ENCODE measurements around the gene PPP4R3A. TPM values are rescaled to one million over a fixed set of nuclear protein-coding genes. Genes with fewer than 3 reads are reported as not detected.
"Not testable (repeated sequence)": the region's sequence is repeated elsewhere in the genome, so short reads cannot be mapped to it uniquely, and the experiment has no call there.

Gene PPP4R3A
- total RNA-seq, 1 donor from 2014 or later, result 35.2 TPM

DNA sequence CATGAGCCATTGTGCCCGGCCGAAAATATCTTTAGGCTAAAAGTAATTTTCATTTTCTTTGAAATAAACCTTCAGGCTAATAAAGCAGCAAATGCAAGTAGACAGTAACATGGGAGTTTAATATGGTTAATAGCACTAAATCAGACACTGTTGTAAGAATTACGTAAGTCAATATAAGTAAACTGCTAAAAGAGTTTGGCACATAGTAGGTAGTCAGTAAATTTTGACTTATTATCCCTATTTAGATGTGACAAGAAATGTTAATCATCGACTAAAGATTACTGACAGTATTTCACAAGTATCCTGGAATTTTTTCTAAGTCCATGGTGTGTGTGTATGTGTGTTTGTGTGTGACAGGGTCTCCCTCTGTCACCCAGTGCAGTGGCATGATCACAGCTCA lies 3.9 kb downstream of the PPP4R3A start:
- no peak for DNase-seq (ENCODE audit: low spot score)
- ATAC-seq, result no peak

DNA sequence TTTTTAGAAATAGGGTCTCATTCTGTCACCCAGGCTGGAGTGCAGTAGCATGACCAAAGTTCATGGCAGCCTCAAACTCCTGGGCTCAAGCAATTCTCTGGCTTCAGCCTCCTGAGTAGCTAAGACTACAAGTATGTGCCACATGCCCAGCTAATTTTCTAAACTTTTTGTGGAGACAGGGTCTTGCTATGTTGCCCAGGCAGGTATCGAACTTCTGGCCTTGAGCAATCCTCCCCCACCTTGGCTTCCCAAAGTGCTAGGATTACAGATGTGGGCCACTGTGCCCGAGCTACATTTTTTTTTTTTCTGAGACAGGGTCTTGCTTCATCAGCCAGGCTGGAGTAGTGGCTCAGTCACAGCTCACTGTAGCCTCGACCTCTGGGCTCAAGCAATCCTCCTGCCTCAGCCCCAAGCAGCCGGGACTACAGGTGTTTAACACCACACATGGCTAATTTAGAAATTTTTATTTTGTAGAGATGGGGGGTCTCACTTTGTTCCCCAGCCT lies 7.1 kb downstream of the PPP4R3A start:
- ATAC-seq, result peak; percentile 9
- DNase-seq (ENCODE audit: low spot score), result no peak

DNA sequence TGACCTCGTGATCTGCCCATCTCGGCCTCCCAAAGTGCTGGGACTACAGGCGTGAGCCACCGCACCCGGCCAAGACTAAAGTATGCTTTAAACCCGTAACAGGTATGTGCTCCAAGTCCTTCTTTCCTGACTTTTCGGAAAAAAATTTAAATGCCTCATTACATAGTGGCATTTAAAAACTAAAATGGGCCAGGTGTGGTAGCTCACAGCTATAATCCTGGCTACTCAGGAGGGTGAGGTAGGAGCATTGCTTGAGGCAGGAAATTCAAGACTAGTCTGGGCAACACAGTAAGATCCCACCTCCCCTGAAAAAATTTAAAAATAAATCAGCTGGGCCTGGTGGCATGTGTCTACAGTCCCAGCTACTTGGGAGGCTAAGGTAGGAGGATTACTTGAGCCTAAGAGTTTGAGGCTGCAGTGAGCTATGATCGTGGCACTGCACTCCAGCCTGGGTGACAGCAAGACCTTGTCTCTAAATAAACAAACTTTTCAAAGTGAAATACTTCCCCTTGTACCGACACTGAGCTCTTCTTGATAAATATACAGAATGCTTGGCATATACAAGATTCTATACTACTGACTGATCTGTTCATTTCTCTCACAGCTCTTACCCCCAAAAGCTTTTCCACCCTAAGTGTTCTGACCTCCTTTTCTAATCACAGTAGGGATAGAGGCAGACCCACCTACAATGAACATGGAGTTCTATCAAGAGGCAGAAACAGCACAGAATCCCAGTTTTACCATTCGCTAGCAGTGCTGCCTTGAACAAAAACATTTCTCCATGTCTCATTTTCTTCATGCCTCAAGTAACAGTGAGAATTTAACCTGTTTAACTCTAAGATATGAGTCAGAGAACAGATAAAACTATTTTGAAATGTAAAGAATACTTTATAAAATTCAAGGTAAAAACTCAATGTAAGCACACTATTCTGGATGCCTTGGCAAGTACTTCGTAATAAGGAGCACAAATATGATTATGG lies 7.9 kb downstream of the PPP4R3A start:
- ATAC-seq (no peak), DNase-seq (ENCODE audit: low spot score) (no peak)

DNA sequence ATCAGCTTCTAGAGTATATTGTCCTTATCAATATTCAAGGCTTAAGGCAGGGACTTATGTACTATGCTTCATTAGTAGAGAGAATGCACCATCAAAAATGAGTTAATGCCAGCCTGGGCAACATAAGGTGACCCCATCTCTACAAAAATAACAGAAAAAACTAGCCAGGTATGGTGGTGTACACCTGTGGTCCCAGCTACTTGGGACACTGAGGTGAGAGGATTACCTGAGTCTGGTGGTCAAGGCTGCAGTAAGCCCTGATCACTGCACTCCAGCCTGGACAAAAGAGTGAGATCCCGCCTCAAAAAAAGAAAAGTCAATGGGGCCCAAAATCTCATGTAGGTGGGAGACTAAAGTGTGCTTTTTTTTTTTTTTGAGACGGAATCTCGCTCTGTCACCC lies 8.8 kb downstream of the PPP4R3A start:
- DNase-seq (ENCODE audit: low spot score), result no peak
- no peak for ATAC-seq

DNA sequence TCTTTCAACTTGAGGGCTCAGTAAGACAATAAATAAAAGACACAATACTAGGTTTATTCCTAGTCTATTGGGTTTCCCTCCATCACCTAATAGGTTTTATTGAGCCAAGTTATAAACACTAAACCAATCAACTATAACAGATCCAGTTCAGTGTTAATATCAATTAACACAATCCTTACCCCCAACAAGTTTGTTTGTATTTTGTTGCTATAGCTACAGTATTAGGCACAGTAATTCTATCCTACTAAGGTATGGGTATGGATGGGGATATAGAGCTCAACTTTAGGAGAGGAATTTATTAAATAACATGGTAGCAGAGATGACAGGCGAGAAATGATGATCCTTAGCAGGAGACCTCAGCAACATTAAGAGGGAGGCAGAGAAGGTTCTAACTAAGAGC lies 13.3 kb downstream of the PPP4R3A start:
- DNase-seq (ENCODE audit: low spot score), result no peak
- peak; percentile 50 for ATAC-seq

DNA sequence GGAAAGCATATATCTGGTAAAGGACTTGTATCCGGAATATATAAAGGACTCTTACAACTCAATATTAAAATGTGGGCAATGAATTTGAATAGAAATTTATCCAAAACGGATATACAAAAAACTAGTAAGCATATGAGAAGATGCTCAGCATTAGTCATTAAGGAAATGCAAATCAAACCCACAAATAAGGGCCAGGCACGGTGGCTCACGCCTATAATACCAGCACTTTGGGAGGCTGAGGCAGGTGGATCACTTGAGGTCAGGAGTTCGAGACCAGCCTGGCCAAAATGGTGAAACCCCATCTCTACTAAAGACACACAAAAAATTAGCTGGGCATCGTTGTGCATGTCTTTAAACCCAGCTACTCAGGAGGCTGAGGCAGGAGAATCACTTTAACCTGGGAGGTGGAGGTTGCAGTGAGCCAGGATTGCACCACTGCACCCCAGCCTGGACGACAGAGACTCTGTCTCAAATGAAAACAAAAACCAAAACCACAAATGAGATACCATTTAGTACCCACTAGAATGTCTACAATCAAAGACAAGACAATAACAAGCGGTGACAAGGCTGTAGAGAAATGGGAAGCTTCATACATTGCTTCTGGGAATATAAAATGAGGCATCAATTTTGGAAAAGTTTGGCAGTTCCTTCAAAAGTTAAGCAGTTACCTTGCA lies 15.6 kb downstream of the PPP4R3A start:
- not testable (repeated sequence) for DNase-seq (ENCODE audit: low spot score); ATAC-seq

DNA sequence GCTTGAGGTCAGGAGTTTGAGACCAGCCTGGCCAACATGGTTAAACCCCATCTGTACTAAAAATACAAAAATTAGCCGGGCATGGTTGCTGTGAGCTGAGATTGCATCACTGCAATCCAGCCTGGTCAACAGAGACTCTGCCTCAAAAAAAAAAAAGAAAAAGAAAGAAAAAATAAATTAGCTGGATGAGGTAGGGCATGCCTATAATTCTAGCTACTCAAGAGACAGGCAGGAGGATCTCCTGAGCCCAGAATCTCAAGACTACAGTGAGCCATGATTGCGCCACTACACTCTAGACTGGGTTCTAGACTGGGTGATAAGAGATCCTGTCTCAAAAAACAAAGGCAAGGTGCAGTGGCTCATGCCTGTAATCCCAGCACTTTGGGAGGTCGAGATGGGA lies 16.9 kb downstream of the PPP4R3A start:
- no peak for DNase-seq (ENCODE audit: low spot score)
- ATAC-seq, result peak; percentile 53

DNA sequence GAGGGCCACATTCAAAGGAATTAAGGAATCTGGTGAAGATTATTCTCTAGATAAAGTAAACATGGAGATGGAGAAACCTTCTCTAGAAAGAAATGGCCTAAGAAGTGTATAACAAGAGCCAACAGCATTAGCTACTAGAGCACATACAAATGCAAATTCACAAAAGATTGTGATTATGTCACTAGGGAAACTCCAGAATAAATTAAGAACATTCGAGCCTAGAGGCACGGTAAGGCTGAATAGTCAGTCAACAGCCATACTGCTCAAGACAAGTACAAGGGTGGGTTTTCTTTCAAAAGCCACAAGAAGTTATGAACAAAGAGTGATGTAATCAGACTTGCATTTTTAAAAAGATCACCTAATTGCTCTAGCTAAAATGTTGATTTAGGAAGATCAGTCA lies 25.4 kb downstream of the PPP4R3A start:
- no peak for ATAC-seq
- no peak for DNase-seq (ENCODE audit: low spot score)

DNA sequence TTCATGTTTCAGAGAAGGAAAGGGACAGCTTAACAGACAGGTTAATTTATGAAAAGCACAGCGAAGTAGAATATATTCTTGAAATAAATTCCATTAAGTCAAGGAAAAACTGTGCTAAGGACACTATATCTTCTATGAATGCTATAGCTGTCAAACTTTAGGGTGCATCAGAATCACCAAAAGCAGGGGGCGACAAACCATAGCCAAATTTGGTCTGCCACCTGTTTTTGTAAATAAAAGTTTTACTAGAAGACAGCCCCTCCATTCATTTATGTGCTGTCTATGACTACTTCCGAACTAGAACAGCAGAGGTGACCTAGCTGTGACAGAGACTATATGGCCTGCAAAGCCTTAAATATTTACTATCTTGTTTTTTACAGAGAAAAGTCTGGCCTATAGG lies 25.9 kb downstream of the PPP4R3A start:
- DNase-seq (ENCODE audit: low spot score) (no peak), ATAC-seq (no peak)

DNA sequence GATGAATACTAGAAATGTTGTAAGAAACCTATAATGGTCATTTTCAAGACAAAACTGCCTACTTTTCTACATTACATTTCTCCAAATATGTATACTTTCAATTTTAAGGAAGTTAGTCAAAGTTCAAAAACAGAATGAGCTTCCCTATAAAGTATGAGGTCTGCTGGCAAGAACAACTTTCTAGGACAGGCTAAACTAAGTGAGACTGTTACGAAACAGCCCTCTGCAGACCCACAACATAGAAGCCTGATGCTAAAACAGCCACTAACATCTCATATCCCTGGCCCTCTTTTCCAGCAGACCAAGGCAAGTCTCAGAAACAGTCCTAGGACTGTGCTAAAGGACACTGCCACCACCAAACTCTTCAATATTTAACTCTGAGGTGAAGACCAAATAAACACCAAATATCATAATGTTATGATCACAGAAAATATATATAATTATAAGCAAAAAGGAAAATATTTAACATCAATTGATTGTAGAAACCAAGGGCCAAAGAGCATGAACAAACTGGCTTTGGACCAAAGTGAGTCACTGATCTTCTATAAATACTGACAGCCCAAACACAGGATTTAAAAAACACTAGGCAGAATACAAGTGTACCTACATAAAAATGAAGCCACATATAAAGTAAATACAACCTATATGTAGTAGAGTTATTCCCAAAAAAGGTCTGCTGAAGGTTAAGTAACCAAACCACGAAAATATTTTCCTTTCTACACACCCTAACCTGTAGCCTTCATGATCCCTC lies 27.7 kb downstream of the PPP4R3A start:
- DNase-seq (ENCODE audit: low spot score), result no peak
- peak; percentile 67 for ATAC-seq

DNA sequence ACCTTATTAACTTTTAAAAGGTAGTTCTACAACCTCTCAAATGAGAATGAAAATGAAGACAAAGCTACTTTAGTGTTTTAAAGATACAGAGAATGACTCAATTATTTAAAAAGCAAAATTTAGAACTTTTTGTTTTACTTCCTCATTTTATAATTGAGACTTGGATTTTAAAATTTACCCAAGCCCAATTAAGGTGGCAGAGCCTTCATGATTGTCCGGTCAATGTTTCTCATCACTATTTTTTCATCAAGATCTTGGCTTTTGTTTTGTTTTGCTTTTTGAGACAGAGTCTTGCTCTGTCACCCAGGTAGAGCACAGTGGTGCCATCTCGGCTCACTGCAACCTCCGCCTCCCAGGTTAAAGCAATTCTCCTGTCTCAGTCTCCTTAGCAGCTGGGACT lies 32.7 kb downstream of the PPP4R3A start:
- DNase-seq (ENCODE audit: low spot score) (no peak), ATAC-seq (no peak)

DNA sequence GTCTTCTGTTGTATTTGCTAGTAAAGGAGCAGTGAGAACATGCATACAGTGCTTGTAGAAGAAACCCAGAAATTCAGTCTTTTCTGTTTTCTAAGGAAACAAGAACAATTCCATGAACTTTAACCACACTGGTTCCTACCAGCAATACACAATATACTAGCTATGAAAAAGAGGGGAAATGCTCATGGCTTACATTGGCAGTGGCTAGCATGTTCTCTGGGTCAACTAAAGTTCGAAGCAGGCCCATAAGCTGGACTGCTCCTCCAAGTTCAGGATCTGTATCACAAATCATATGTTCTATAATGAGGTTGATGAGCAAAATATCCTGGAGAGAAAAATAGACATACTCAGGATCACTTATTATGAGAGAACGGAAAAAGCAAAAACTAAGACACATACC lies 37.1 kb downstream of the PPP4R3A start:
- DNase-seq (ENCODE audit: low spot score), result no peak
- ATAC-seq, result no peak

DNA sequence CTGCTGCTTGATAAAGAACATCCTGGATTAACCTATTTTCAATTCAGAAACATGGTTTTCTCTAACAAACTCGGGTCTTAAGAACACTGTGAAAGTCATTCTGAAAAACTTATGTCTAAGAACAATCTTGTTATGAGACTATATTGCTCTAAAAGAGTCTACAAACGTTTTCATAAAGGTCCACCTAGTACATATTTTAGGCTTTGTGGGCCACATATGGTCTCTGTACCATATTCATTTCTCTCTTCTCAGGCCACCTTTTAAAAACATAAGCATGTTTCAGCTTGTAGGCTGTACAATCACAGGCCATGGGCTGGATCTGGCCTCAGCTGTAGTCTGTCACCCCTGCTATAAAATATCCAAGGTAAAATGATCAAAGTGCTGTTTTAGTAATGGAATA lies 39.9 kb downstream of the PPP4R3A start:
- ATAC-seq (no peak), DNase-seq (ENCODE audit: low spot score) (no peak)

DNA sequence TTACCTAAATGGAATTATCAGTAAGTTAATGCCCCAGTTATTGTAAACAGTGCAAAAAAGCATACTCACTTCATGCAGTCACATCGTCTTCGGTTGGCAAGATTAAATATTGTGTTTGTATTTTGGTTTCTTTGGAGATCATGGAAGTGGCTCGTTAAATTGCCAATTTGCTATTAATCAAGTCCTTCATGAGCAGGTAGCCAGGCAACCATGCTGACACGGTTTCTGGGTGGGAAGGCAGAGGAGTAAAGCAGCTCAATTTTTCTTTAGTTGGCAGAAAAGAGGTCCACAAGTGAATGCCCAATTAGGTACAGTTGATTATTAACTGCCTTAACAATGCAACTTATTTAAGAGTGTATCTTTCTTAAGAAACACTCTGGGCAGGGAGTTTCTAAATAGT lies 43.9 kb downstream of the PPP4R3A start:
- ATAC-seq, result no peak
- DNase-seq (ENCODE audit: low spot score), result no peak

DNA sequence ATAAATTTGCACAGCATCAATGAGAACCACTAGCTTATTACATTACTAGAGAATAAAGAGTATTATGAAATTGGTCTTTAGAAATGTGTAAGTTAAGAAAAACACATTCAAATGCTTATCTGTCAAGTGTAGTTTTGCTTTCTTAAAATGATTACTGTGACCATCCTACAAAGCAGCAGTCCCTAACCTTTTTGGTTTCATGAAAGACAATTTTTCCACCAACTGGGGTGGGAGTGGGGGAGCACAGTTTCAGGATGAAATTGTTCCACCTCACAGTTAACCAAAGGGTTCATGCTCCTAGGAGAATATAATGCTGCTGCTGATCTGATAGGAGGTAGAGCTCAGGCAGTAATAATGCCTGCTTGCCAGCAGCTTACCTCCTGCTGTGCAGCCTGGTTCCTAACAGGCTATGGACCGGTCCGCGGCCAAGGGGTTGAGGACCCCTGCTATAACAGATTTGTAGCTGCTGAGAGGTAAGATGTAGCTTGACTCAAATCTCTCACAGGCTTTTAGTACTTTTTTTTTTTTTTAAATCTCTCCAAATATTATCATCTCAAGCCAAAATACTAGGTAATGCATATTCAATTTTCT lies 45.4 kb downstream of the PPP4R3A start:
- ATAC-seq (no peak), DNase-seq (ENCODE audit: low spot score) (no peak)

DNA sequence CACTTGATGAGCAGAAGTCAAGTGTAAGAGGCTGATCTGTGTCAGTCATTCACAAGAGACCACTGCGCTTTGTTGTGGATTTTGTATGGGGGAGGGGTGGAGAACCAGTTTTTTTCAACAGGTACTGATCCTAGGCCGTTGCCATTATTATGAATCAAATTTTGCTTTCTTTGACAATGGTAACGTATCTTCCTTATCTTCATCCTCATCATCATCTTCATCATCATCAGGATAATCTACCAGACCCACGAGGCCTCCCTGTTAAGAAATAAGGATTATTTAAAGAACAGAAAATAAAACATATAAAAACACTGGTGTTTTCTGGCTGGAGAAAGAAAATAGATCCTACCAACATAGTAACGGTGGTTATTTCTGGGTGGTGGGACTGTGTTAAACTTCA lies 51.5 kb downstream of the PPP4R3A start:
- DNase-seq (ENCODE audit: low spot score), result no peak
- no peak for ATAC-seq

DNA sequence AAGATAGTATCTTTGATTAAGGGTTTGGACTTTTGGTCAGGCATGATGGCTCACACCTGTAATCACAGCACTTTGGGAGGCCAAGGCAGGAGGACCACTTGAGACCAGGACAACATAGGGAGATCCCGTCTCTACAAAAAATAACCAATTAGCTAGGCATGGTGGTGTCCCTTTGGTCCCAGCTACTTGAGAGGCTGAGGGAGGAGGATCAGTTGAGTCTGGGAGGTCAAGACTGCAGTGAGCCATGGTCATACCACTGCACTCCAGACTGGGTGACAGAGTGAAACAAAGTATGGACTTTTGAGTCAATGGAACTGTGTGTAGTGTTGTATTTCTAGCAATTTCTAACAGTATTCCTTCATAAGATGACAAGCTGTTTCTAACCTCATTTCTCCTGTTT lies 53.8 kb downstream of the PPP4R3A start:
- no peak for ATAC-seq
- no peak for DNase-seq (ENCODE audit: low spot score)

DNA sequence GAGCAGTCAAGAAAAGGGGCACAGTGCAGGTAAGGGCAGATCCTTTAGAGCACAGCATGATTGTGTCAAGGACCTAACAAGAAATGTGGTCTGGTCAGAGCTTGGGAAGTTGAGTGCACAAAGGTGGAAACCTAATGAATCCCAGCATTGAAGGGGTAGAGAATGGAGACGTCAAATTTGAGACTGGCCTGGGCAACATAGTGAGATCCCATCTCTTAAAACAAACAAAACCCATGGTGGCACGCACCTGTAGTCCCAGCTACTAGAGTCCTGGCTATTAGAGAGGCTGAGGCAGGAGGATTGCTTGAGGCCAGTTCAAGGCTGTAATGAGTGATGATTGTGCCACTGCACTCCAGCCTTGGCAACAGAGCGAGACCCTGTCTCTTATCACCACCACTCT lies 55.5 kb downstream of the PPP4R3A start:
- DNase-seq (ENCODE audit: low spot score) (no peak), ATAC-seq (no peak)

DNA sequence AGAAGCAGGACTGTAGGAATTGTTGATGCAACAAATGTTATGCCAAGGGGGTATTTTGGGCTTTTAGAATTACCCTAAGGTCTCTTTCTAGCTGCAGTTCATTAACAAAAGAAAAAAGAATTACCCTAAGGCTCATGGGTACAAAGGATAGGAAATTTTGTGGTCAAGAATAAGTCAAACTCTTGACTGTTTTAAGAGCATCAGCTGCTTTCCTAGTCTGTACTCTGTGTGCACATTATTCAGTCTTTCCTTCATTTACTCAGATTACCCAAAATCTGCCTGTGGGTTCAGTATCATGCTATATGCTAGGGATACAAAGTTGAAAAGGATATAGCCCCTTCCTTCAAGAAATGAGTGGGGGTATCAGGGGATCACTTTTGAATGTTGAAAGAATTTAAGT lies 56.0 kb downstream of the PPP4R3A start:
- ATAC-seq (no peak), DNase-seq (ENCODE audit: low spot score) (no peak)

DNA sequence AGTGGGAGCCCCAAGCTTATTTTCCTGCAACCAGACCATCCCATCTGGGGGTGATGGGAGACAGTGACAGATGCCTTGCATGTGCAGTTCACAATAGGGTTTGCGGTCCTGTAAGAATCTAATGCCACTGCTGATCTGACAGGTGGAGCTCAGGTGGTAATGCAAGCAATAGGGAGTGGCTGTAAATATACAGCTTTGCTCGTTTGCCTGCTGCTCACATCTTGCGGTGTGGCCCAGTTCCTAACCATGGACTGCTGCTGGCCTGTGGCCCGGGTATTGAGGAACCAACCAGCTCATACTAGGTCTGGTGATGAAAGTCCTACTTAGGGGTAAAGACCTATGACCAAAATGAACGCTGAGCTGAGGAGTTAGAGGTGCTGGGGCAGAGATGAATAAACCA lies 56.4 kb downstream of the PPP4R3A start:
- no peak for DNase-seq (ENCODE audit: low spot score)
- ATAC-seq, result peak; percentile 75
